Measurements from ENCODE around the gene MRO. TPM values are rescaled to one million over a fixed set of nuclear protein-coding genes. Genes with fewer than 3 reads are reported as not detected.
"Not testable (repeated sequence)": the region's sequence is repeated elsewhere in the genome, so short reads cannot be mapped to it uniquely, and the experiment has no call there.

The MRO gene
- total RNA-seq, 1 experiment from 2014 or later, result not detected

DNA sequence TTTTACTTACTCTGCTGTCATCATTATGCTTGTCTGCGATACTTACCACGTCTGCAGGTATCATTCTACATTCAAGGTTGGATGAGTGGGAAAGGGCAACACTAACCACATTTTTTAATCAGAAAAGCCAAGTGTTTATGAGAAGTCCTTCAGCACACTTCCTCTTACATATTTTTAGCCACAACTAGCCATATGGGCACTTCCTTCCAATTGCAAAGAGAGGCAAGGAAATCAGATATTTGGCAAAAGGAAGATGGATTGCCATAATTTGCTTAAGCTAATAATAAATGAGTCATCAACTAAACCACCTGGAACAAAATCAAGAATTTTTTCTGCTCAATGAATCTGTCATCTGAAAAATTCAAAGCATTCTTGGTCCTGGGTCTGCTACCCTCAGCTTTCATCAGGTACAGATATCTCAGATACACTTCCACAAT lies 16.7 kb upstream of the MRO start:
- peak; percentile 71 for DNase-seq (ENCODE audit: low read depth)

DNA sequence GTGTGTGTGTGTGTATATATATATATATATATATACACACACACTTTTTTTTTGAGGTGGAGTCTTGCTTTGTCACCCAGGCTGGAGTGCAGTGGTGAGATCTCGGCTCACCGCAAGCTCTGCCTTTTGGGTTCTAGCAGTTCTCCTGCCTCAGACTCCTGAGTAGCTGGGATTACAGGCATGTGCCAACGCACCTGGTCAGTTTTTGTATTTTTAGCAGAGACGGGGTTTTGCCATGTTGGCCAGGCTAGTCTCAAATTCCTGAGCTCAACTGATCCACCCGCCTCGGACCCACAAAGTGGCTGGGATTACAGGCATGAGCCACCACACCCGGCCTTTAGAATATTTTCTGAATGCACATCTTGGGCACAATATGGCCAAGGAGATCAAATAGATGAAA lies 13.7 kb upstream of the MRO start:
- not testable (repeated sequence) for DNase-seq (ENCODE audit: low read depth)

DNA sequence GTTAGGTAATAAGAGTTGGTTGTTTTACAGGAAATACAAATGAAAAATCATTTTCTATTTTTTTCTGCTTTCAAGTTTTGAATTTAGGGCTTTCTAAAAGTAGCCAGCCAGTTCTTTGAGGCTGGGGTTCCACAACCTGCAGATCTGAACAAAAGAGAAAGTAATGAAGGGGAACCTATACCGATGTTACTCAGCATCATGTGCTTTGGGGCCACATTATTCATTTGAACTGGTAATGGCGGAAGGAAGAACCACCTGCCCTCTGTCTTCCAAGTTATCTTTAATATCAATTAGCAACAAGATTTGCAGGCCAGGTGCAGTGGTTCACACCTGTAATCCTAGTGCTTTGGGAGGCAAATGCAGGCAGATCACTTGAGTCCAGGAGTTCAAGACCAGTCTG lies 12.9 kb upstream of the MRO start:
- DNase-seq (ENCODE audit: low read depth), result no peak

DNA sequence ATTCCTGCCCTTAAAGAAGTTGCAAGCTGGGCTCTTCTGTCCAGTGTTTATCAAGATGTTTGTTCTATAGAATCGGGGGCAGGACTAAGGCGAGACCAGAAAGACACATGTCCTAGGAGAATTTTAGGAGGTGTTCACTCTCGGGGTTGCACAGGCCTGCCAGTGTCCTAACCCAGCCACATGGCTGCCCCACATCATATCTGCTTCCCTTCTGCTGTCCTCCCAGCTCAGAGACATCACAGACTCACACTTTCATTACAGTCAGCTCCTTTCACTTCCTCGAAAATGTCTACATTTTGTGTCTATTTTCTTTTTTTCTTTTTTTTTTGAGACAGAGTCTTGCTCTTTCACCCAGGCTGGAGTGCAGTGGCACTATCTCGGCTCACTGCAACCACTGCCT lies 10.7 kb upstream of the MRO start:
- no peak for DNase-seq (ENCODE audit: low read depth)

DNA sequence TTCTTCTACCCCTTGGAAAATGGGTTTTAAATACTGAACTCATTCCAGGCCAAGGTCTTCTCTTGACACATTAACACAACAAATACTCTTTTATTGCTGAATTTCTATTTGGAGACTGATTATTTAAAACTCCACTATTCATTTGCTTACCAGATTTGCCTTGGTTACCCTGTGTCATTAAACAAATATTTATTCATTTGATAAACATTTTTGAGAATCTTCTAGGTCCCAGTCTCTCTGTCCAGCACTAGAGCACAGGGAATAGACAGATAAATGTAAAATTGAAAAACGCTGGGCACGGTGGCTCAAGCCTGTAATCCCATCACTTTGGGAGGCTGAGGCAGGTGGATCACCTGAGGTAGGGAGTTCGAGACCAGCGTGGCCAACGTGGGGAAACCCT lies 9.8 kb upstream of the MRO start:
- DNase-seq (ENCODE audit: low read depth), result no peak

DNA sequence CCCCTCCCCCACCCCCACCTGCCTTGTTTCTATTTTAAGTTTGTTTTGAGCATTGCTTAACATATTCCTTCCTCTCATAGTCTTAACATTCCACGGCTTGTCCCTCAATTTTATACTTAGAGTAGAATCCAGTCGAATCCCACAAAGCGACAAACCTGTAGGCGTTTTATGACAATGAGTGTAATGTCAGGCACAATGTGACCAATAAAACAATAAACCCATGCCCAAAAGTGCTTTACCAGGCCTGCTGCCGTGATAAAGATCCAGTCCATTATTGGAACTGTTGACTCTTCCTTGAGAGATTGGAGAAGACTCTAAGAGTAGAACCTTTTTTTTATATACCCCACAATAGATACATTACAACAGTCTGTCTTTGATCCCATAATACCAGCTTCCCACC lies 6.2 kb upstream of the MRO start:
- no peak for DNase-seq (ENCODE audit: low read depth)

DNA sequence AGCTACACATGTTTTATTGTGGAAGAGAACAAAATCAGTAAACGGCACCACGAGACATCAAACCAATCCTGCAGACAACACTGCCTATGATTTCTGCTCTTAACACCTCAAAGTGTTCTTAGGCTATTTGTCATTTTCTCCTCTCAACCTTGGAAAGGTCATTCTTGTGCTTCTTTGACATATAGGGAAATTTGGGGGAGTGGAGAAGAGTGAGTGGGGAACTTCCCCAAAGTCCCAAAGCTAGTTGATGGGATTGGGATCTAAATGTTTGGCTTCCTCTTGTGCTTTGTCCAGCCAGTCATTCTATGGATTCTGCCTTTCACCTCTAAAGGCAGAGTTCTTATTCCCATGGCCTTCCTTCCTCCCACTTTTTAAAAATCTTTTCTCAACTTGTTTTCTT lies 5.8 kb upstream of the MRO start:
- DNase-seq (ENCODE audit: low read depth), result no peak

DNA sequence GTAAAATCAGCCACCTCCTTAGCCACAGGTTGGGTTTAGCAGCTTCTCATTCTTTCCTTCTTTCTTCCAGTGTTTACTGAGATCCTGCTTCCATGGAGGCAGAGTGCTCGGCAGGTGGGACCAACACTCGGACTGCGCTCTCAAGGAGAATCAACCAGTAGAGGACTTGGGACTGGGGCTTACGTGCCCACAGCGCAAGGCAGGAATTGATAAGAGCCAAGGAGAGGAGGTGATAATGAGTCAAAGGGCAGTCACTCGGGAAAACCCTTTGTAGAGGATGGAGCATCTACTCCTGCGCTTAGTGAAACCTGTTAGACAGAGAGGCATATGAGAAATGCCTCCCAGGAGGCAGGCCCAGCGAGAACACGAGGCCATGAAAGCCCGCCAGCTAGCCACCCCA lies 2.9 kb upstream of the MRO start:
- no peak for DNase-seq (ENCODE audit: low read depth)

DNA sequence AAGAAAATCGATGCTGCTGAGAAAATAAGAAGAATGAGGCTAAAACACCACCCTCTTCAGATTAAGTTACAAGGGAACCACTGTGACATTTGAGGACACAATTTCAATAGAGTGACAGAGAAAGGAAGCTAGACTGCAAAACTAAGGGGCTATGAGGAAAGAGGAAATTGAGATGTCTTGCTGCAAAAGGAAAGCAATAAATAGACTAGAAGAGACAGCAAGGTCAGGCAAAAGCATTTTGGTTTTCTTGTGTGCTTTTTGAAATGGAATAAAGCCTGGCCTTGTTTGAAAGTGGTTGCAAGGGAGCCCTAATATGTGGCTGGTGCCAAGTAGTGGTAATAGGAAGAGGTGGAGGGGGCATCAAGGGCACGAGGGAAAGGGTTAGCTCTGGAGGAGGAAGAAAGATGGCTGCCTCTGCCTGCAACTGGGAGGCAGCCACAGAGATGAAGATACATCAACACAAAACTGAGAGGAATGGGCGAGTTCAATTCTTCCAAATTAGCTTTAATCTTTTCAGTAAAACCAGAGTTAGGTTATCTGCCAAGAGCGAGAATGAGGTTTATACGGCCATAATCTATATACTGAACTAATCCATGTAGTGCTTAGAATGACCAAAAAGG lies 1.2 kb upstream of the MRO start:
- DNase-seq (ENCODE audit: low read depth), result no peak

DNA sequence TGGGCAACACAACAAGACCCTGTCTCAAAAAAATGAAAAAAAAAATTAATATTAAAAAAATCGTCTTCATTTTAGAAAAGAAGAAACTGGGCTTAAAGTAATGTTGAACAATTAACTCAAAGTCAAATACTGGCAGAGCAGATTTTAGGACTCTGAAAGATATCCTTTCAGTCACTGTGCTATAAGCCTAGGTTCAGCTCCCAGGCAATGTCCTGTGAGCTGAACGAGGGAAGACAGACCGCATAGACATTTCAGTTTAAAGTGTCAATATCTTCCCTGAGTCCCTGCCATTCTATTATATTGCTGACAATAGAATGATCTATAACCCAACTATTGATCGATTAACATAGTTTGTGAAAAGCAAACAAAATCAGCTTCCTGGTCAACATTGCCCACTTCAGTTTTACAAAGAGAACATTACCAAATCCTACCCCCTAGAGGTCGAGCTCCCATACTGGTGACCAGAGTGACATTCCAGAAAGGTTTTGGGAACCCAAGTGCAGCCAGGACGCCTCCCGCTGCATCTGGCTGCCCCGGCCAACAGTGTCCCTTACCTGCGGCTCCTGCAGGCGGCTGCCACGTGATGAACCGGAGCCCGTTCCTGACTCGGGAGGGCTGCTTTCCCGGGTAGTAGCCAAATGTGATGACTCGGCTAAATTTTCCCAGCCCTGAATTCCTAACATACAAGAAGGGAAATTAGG lies 639 bp downstream of the MRO start:
- DNase-seq (ENCODE audit: low read depth), result no peak

DNA sequence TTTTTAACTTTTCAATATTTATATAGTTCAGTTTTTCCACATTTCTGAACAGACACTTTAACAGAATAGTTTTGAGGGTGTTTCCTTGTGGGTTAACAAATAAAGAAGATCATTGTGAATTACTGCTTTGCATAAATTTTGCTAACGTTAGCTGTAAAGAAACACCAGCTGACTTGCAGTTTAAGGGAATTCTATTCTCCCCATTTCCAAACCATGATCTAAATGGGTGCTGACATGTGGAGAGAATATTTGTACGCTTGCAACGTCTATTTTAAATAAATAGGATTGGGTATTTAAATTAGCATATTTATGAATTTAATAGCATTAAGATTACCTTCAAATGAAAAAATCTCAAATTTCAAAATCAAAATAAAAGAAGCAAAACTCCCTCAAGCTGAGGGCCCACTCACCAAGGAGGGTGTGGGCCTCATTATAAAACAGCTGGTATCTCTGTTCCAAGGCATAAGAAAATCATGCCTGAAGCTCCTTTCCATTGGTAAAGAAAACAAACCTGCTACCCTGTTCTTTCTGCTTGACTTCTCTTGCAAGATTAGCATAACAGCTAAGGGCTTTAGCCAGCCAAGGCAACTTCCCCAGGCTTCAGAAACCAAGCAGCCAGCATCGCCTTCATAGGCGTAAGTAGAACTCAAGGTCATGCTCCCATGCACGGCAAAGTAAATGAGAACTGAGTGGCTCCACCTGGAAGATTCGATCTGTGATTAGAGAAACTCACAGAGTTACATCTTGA lies 3.2 kb downstream of the MRO start:
- peak; percentile 41 for DNase-seq (ENCODE audit: low read depth)

DNA sequence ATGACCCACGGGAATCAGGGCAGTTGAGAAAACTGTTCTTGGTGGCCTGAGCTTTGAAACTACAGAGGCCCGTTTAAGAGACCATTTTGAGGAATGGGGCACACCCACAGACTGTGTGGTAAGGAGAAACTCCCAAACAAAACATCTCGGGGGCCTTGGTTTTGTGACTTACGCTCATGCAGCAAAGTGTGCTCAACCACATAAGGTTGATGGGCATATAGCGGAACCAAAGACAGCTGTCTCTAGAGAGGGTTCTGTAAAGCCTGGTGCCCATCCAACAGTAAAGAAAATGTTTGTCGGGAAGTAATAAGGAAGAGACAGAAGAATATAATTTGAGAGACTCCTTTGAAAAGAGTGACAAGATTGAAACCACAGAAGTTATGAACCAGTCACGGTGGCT lies 5.4 kb downstream of the MRO start:
- no peak for DNase-seq (ENCODE audit: low read depth)

DNA sequence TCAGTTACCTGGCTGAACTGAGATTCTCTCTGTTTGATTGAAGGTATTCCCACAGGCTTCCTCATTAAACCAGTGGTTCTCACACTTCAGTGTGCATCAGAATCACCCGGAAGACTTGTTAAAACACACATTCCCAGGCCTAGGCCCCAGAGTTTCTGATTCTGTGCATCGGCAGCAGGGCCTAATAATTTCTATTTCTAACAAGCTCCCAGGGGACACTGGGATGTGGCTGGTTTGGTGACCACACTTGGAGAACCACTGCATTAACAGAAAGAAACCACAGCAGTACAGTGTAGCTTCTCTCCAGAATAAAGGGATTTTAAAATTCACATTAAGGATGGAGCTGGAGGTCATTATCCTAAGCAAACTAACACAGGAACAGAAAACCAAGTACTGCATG lies 6.5 kb downstream of the MRO start:
- no peak for DNase-seq (ENCODE audit: low read depth)

DNA sequence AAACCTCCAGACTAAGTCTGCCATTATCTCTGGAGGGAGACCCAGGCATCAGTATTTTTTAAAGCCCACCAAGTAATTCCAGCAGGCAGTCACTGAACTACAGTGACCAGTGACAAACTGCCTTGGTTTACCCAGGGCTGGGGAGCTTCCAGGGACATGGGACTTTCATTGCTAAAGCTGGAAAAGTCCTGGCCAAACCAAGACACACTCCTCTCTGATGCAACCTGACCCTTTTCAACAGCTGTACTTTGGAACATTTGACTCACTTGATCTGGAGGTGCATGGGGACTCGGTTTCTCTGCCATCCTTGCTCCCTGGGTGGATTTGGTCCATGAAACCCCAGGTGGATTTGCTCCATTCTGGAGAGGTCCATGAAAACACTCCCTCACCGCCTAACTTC lies 7.0 kb downstream of the MRO start:
- DNase-seq (ENCODE audit: low read depth), result no peak

DNA sequence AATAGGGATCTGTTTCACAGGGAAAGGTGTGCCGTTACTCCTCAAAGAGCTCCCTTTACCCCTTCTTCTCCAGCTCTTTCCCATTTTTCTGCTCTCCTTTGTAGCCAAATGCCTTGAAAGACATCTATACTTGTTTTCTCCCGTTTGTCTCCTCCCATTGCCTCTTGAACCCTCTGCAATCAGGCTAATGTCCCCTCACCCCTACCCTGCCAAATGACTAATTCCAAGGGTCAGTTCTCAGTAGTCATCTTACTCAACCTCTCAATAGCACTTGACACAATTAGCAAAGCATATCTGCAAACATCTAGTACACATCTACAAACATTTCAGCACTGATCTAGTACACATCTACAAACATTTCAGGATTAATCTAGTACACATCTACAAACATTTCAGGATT lies 12.6 kb downstream of the MRO start:
- no peak for DNase-seq (ENCODE audit: low read depth)

DNA sequence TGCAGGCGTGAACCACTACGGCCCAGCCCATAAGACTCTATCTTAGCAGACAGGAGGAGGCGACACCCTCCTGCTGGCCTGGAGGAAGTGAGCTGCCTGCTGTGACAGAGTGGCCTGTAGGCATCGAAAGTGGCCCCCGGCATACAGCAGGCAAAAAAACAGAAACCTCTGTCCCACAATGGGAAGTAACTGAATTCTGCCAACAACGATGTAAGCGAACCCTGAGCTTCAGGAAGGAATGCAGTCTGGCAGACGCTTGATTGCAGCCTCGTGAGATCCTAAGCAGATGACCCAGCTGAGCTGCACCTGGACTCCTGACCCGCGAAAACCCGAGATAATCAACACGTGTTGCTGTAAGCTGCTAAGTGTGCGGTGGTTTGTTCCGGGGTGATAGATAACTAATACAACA lies 13.6 kb downstream of the MRO start:
- no peak for DNase-seq (ENCODE audit: low read depth)

DNA sequence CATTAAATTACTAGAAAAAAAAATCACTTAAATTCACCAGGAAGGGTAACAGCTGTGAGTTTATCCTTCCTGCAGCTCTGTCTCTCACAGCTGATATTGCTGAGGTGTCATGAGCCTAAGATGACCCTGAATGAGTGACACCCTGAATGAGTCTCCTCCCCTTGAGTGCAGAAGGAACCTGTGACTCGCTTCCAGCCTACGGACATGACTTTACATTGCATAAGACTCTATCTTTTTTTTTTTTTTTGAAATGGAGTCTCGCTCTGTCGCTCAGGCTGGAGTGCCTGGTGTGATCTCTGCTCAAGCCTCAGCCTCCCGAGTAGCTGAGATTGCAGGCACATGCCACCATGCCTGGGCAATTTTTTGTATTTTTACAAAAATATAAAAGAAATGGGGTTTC lies 14.1 kb downstream of the MRO start:
- no peak for DNase-seq (ENCODE audit: low read depth)

DNA sequence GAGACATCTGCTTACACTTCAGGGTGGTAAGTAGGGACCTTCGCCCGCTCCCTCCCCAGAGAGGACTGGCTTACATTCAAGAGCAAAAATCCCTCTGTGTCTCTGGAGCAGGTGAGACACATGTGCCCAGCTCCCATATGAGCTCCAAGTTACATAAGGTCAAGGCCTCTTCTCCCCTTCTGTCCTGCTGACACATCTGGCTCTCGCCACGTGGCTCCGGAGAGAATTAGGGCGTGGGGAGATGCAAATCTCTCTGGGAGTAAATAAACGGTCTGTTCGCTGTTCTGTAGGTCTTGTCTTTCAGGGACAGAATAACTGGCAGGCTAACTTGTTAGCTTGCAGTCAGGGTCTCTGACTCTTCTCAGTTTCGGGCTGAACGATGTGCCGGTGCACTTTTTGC lies 16.2 kb downstream of the MRO start:
- no peak for DNase-seq (ENCODE audit: low read depth)

DNA sequence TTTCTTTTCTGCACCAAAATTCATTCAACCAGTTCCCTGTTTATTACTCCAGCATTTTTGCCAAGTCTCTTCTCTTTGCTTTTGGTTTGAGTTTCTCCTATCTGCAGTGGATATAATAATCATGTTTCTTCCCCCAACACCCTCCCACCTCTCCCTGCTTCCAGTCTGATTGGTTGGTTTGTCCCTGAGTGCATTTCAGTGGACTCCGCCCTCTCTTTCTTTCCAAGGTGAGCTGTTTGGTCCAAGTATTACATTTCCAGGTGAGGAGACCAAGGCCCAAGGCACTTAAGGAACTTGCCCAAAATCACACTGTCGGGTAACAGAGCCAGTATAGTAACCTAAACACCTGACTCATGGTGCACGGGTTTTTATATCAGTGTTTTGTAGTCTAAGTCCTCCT lies 17.7 kb downstream of the MRO start:
- no peak for DNase-seq (ENCODE audit: low read depth)

DNA sequence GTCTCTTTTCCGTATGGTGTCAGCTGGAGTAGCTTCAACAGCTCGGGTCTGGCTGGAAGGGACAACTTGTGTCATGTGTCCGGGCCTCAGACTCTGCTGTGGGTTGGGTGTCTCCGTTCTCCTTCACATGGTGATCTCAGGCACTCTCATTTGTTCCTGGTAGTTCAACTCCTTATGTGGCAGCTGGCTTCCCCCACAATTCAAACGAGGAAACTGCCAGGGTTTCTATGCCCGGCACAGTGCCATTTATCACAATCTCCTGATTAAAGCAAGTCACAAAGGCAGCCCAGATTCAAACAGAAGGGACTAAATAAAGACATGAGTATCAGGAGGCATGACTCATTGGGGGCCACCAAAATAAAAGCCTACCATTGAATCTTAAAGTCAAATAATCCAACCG lies 22.7 kb downstream of the MRO start:
- DNase-seq (ENCODE audit: low read depth), result no peak

DNA sequence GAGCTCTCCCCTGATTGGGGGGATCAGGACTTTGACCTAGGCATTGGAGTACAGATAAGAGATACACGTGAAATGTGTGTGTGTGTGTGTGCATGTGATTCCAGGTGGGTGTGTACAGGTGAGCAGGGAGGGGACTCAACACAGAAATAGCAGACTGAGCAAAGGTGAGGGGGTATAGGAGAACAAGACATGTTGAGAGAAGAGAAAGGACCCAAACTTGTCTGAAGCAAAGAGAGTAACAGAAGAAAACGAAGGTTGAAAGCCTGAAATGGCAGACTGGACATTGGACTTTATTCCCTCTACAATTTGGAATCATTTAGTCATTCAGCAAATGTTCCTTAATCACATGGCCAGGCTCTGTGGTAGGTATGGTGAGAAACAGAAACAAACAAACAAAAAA lies 23.3 kb downstream of the MRO start:
- DNase-seq (ENCODE audit: low read depth), result no peak

DNA sequence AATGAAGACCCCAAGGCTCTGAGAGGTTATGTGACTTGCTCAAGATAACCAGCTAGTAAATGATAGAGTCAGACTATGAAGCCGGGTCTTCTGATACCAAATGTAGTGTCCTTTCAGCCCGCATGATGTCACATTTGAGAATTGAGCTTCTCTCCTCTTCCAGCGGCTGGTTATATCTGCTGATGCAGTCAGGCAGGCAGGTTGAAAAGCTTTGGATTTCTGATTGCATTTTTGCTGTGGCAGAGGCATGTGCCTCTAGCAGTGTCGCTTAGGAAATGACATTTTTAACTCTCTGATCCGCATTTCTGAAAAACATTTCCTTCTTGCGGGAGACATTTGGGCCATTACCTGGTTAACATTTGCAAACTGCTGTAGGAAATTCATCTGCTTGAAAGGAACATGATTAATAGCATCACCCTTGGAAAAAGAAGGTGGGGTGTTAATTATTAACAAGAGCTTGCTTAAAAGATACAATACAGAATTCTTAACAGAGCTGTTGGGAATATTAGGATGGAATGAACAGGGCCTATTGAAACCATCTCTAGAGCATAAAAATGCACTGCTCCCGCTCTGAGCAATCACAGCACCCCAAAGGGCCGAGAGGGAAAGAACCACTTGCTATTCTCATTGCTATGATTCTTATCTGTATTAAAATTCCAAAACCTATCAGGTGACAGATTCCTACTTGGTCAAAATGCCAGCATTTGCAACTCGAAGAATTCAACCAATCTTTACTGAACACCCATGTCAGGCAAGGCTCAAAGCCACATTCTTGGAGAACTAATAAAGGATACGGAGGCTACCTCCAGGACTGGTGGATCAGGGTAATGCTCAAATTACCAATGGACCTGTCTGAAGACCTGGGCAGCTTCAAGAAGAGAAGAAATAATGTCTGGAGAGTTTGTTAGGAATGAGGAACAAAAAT lies 25.9 kb downstream of the MRO start:
- no peak for DNase-seq (ENCODE audit: low read depth)

All from Daoy (cell line).